ENCODE data around the gene HIPK2. TPM values are rescaled to one million over a fixed set of nuclear protein-coding genes. Genes with fewer than 3 reads are reported as not detected.

The HIPK2 gene
- total and polyA plus RNA-seq, 2 of the 4 experiments (the other 2 are of a cell fraction) = 22.0 to 27.1 TPM

GRCh38 chr7:139769761-139770160, 8.0 kb downstream of the HIPK2 start:
- peaks cover 29% of the 10 kb centered on the region for H3K36me3 ChIP-seq (ENCODE audit: control insufficient read depth, insufficient read depth, low read length)
- TF ChIP-seq NFE2L2 (IDR thresholded peaks at IDR 0.05; ENCODE audit: low read depth, low read length) = no peak
- TF ChIP-seq CHD1 (IDR thresholded peaks at IDR 0.05; ENCODE audit: low read depth, low read length) = no peak
- no peak for TF ChIP-seq RFX5 (IDR thresholded peaks at IDR 0.05; ENCODE audit: low read depth, low read length)
- no peak for TF ChIP-seq CEBPB (IDR thresholded peaks at IDR 0.05; ENCODE audit: low read depth, low read length)
- TF ChIP-seq MAFK (IDR thresholded peaks at IDR 0.05; ENCODE audit: low read depth, low read length) = no peak
- no peak overlapping the region for H4K5ac ChIP-seq (ENCODE audit: low read depth, low read length)
- ATAC-seq (ENCODE audit: low read depth) (no peak), DNase-seq (no peak)
- H3K4me3 ChIP-seq (ENCODE audit: insufficient read depth, low read depth, low read length) = no peak overlapping the region
- dilution Hi-C loops (cut with HindIII; ENCODE audit: low sequenced_read_pairs, unreplicated experiment) = no loop called here
- H2BK15ac ChIP-seq (ENCODE audit: low read depth, low read length) = peak overlapping the region; percentile 54; the same call in 1 of the 3 replicates
- no peak overlapping the region for H2AFZ ChIP-seq (replicated peaks; ENCODE audit: low read length, poor library complexity)
- 0 out of 2 replicates have a peak overlapping the region, but pooled peaks have one; percentile 35 for H3K27ac ChIP-seq (ENCODE audit: insufficient read depth, low read length)
- H3K23ac ChIP-seq (ENCODE audit: low read depth, low read length) = peak overlapping the region; percentile 14; the same call in 1 of the 2 replicates
- H3K79me1 ChIP-seq (ENCODE audit: low read depth in 1 of 2, low read length in 2 of 2) = peaks cover 18 to 87% of the 10 kb centered on the region in 2 experiments
- H3K9me1 ChIP-seq (ENCODE audit: insufficient read depth, low read length) = peaks cover 47% of the 10 kb centered on the region
- peak overlapping the region; percentile 39; the same call in 1 of the 2 replicates for H3K4me2 ChIP-seq (ENCODE audit: low read depth, low read length)
- peaks cover 46% of the 10 kb centered on the region for H3K4me1 ChIP-seq (ENCODE audit: control insufficient read depth, insufficient read depth, low read length)
- ChIA-PET POLR2A (ENCODE audit: unreplicated experiment) (no interaction called here), CTCF (no interaction called here)
- WGBS, 2 experiments (ENCODE audit: extremely low coverage in 2 of 2, insufficient read length in 1 of 2) = 90% methylated on average over 2 of the region's 6 CpGs; no CpG with 5 or more reads in 1 of the 2 experiments
- H2AK5ac ChIP-seq (ENCODE audit: low read depth, low read length) = no peak overlapping the region; the same call in 1 of the 2 replicates
- no TSS peak for BruUV-seq (replicated peaks)
- H4K8ac ChIP-seq (ENCODE audit: low read depth in 2 of 2, low read length in 2 of 2) = peak overlapping the region in 1 of 2 experiments; percentile 27; a peak in 1 of 4 replicates
- H3K14ac ChIP-seq (replicated peaks; ENCODE audit: low read depth, low read length) = no peak overlapping the region; the same call in 1 of the 2 replicates
- intact Hi-C loops (cut with micrococcal nuclease) = loop anchor here (5.0 kb wide), 1 partner anchor 37 kb away; no protein-coding TSS in a partner anchor
- H2AK9ac ChIP-seq (replicated peaks; ENCODE audit: low read depth, low read length, poor library complexity) = no peak overlapping the region
- H4K20me1 ChIP-seq (ENCODE audit: insufficient read depth, low read length) = peaks cover 88% of the 10 kb centered on the region
- H3K9me3 ChIP-seq (ENCODE audit: control insufficient read depth, insufficient read depth, low read length) = no peaks in the 10 kb centered on the region
- 0 out of 2 replicates have a peak overlapping the region, but pooled peaks have one; percentile 0 for H4K91ac ChIP-seq (ENCODE audit: insufficient read depth, low read depth, low read length)
- H2BK20ac ChIP-seq (ENCODE audit: low read depth, low read length) = peak overlapping the region; percentile 1; the same call in 1 of the 2 replicates
- H3K56ac ChIP-seq (ENCODE audit: extremely low read depth, insufficient read depth, low read length) = no peak overlapping the region
- H3K9ac ChIP-seq (ENCODE audit: low read depth, low read length) = no peak overlapping the region
- H2BK120ac ChIP-seq (ENCODE audit: low read depth, low read length) = no peak overlapping the region
- in situ Hi-C loops (cut with MboI; ENCODE audit: low sequenced_read_pairs) = loop anchor here (10.0 kb wide), 1 partner anchor 125 kb away; no protein-coding TSS in a partner anchor
- H3K4ac ChIP-seq (ENCODE audit: low read depth, low read length) = no peak overlapping the region
- H2BK5ac ChIP-seq (ENCODE audit: low read depth, low read length, poor library complexity, severe bottlenecking) = no peak overlapping the region
- H3K18ac ChIP-seq (ENCODE audit: low read depth, low read length) = no peak overlapping the region
- H3K27me3 ChIP-seq (ENCODE audit: control insufficient read depth, insufficient read depth, low read length) = no peaks in the 10 kb centered on the region

Measured in IMR-90 (cell line).